OCI-LY1 (cell line): ENCODE results near the gene CRB2.

ENCODE experiments used
- CTCF ChIP-seq: fragments of 200-600 bp; sonication (generic), shearing (Covaris generic); IDR thresholded peaks from 2 replicates; pipeline ENCODE4 v1.5.1; 2017; ENCODE audit warnings: mild to moderate bottlenecking, antibody characterized with exemption, low read length, moderate library complexity, mixed read lengths
- EZH2 ChIP-seq: fragments of 200-600 bp; sonication (generic), shearing (Covaris generic); IDR thresholded peaks from 2 replicates; pipeline ENCODE4 v1.8.0; 2017; ENCODE audit warnings: borderline replicate concordance, mixed run types, mild to moderate bottlenecking, antibody characterized with exemption, low read length, moderate library complexity, mixed read lengths

- TF ChIP-seq CTCF (no peak), EZH2 (no peak)
These were observed 12.4 kb upstream of the CRB2 start for GRCh38 chr9:123343443-123344191.
